GM12864 (cell line): ENCODE data around the gene RPL28.

Experiments used
- DNase-seq: peaks from one replicate; pipeline ENCODE4 v3.0.0-alpha.2; 2011; ENCODE audit warnings: low read depth
- H3K4me3 ChIP-seq: 2 replicates; pipeline ENCODE4 v1.5.1; 2011; ENCODE audit warnings: mild to moderate bottlenecking, low read depth, low read length, control low read depth
- TF ChIP-seq, protein P1 (sequence below): IDR thresholded peaks from 2 replicates; pipeline ENCODE4 v1.5.1; 2011; ENCODE audit warnings: low read depth, mild to moderate bottlenecking, moderate library complexity, low read length, control low read depth, inconsistent platforms; ENCODE audit errors: missing control alignments

RPL28 gene

GRCh38 chr19:55348317-55349034 lies 37.3 kb upstream of the RPL28 start:
- TF ChIP-seq, protein P1, sequence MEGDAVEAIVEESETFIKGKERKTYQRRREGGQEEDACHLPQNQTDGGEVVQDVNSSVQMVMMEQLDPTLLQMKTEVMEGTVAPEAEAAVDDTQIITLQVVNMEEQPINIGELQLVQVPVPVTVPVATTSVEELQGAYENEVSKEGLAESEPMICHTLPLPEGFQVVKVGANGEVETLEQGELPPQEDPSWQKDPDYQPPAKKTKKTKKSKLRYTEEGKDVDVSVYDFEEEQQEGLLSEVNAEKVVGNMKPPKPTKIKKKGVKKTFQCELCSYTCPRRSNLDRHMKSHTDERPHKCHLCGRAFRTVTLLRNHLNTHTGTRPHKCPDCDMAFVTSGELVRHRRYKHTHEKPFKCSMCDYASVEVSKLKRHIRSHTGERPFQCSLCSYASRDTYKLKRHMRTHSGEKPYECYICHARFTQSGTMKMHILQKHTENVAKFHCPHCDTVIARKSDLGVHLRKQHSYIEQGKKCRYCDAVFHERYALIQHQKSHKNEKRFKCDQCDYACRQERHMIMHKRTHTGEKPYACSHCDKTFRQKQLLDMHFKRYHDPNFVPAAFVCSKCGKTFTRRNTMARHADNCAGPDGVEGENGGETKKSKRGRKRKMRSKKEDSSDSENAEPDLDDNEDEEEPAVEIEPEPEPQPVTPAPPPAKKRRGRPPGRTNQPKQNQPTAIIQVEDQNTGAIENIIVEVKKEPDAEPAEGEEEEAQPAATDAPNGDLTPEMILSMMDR, result no peak
- H3K4me3 ChIP-seq, result no peak overlapping the region
- DNase-seq, result no peak

GRCh38 chr19:55350620-55351315 lies 35.0 kb upstream of the RPL28 start:
- no peak overlapping the region for H3K4me3 ChIP-seq
- TF ChIP-seq, protein P1, result no peak
- no peak for DNase-seq

- TF ChIP-seq, protein P1, result no peak
- DNase-seq, result no peak
- H3K4me3 ChIP-seq, result no peak overlapping the region
Measured at GRCh38 chr19:55352040-55352439, 33.7 kb upstream of the RPL28 start.

DNA sequence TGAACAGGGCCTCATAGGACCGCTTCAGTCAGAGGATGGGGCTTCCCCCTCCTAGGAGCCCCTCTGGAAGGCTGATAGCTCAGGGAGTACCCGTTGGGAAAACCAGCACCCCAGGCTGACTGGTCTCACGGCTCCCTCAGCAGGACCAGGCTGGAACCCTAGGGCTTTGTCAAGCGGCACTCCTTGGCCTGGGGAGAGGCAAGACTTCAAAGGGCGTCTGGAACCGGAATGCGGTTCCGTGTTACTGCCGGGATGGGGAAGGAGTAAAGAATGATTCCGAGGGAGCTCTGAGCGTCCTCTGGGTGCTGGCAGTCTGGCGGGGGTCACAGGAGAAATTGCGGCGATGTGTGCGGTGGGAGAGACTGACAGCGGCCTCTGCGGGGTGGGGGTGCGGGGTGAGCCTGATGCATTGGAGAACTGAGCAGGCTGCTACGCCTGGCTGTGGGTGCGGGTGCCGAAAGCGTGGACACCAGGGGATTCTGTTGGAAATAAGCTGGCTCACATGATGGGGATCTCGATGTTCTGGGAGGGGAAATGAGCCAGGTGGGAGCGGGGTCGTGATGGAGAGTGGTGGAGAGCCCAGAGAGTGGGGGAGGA lies 33.1 kb upstream of the RPL28 start:
- H3K4me3 ChIP-seq, result no peak overlapping the region
- TF ChIP-seq, protein P1, result no peak
- DNase-seq, result no peak

DNA sequence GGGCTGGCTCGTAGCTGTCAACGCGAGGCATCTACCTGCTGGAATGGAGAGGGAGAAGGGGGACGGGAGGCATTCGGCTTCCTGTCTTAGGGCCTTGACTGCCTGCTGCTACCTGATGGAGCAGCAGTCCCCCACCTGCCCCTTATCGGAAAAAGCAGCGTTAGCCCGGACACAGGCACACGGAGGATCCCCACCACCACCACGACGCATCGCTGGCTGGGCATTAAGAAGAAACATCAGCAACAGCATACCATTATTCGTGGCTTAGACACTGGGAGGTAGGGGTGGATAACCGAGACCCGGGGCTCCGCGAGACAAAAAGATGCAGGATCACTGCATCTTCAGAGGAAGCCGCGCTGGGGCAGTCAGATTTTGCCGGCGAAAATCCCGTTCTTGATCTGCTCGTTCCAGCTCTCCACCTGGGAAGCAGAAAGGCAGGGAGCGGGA lies 32.4 kb upstream of the RPL28 start:
- TF ChIP-seq, protein P1, result no peak
- H3K4me3 ChIP-seq, result no peak overlapping the region
- DNase-seq, result no peak

- no peak for DNase-seq
- peak overlapping the region; percentile 32 for H3K4me3 ChIP-seq
- TF ChIP-seq, protein P1, result no peak
Measured at GRCh38 chr19:55353803-55354697, 31.7 kb upstream of the RPL28 start.
